Osteocyte (in vitro differentiated cells): ENCODE measurements around the gene STXBP5L. TPM values are rescaled to one million over a fixed set of nuclear protein-coding genes. Genes with fewer than 3 reads are reported as not detected.

Experiments
- DNase-seq: peaks from one replicate; pipeline ENCODE4 v3.0.0; 2021; ENCODE audit warnings: mixed read lengths; ENCODE audit not compliant: unreplicated experiment; ENCODE audit errors: extremely low spot score
- H3K27ac Mint-ChIP-seq: one replicate; pipeline ENCODE4 v1.8.0; 2021; ENCODE audit warnings: mild to moderate bottlenecking, mixed read lengths; ENCODE audit not compliant: unreplicated experiment
- H3K27me3 Mint-ChIP-seq: one replicate; pipeline ENCODE4 v1.8.0; 2021; ENCODE audit warnings: mixed read lengths; ENCODE audit not compliant: unreplicated experiment
- H3K36me3 Mint-ChIP-seq: one replicate; pipeline ENCODE4 v1.8.0; 2021; ENCODE audit warnings: mixed read lengths; ENCODE audit not compliant: unreplicated experiment
- H3K4me1 Mint-ChIP-seq: one replicate; pipeline ENCODE4 v1.8.0; 2021; ENCODE audit warnings: mixed read lengths; ENCODE audit not compliant: unreplicated experiment
- H3K4me3 Mint-ChIP-seq: one replicate; pipeline ENCODE4 v1.8.0; 2021; ENCODE audit warnings: mild to moderate bottlenecking, moderate library complexity, mixed read lengths; ENCODE audit not compliant: unreplicated experiment
- H3K9me3 Mint-ChIP-seq: one replicate; pipeline ENCODE4 v1.8.0; 2021; ENCODE audit warnings: mixed read lengths; ENCODE audit not compliant: unreplicated experiment
- CTCF ChIP-seq: fragments of 200-600 bp; sonication (generic); IDR thresholded peaks from 2 replicates; pipeline ENCODE4 v1.5.0; 2021; ENCODE audit warnings: antibody characterized with exemption, mild to moderate bottlenecking, moderate library complexity
- microRNA-seq: library from miRNA; unstranded; fragments of <30 nt; microRNA quantifications from one replicate; pipeline ENCODE4 v1.1.0, GENCODE V29; 2020; ENCODE audit not compliant: unreplicated experiment
- total RNA-seq: library from RNA; stranded (reverse); gene quantifications from 2 replicates; pipeline ENCODE4 v1.2.1, GENCODE V29; 2021

Gene STXBP5L
- total RNA-seq, 1 donor from 2014 or later, result not detected

- Mint-ChIP-seq H3K4me3 (no peak overlapping the region), H3K36me3 (peaks cover 2% of the 10 kb centered on the region), H3K4me1 (no peaks in the 10 kb centered on the region), H3K27ac (no peak overlapping the region), H3K27me3 (no peaks in the 10 kb centered on the region), H3K9me3 (no peaks in the 10 kb centered on the region)
- no peak for TF ChIP-seq CTCF
- no peak for DNase-seq
Measured at GRCh38 chr3:121462565-121462964, 554.6 kb downstream of the STXBP5L start.

DNA sequence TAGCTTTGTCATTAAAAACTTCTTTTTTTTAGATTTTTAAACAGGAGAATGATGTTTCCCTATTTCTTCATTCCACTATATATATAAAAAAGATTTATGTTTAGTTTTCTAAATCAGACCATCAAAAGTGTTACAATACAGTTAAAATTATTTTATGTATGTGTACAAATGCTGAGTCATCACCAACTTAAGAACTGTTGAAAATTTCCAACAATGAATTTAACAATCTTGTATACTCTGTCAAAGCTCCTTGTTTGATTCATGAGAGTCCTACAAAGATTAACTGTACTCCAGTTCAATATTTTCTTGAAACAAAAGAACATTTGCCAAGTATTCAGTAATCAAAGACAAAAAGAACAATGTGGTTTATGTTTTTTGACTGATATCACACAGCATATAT is 555.7 kb downstream of the STXBP5L start:
- Mint-ChIP-seq H3K4me3 (no peak overlapping the region), H3K36me3 (peaks cover 2% of the 10 kb centered on the region), H3K27me3 (no peaks in the 10 kb centered on the region), H3K4me1 (no peaks in the 10 kb centered on the region), H3K27ac (no peak overlapping the region), H3K9me3 (no peaks in the 10 kb centered on the region)
- no peak for TF ChIP-seq CTCF
- no peak for DNase-seq

- no peak for TF ChIP-seq CTCF
- Mint-ChIP-seq H3K36me3 (no peaks in the 10 kb centered on the region), H3K27ac (no peak overlapping the region), H3K4me1 (no peaks in the 10 kb centered on the region), H3K9me3 (no peaks in the 10 kb centered on the region), H3K4me3 (no peak overlapping the region), H3K27me3 (no peaks in the 10 kb centered on the region)
- no peak for DNase-seq
Measured at GRCh38 chr3:121467085-121467484, 559.1 kb downstream of the STXBP5L start.

DNA sequence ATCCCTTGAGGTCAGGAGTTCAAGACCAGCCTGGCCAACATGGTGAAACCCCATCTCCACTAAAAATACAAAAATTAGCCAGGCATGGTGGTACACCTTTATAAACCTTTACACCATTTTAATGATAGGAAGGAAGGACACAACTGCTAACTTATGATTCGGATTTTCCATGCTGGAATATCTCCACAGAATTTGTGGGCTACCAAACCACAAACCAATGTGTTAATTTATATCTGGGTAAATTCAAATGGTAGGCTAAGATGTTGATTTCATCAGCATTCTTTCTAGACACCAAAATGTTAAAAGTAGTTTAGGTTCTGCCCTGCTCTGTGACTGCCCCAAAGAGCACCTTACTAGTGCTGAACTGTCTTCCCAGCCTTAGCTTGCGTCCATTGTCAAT is 565.0 kb downstream of the STXBP5L start:
- H3K4me3 Mint-ChIP-seq, result no peak overlapping the region
- DNase-seq, result no peak
- H3K27me3 Mint-ChIP-seq, result no peaks in the 10 kb centered on the region
- no peak for TF ChIP-seq CTCF
- H3K9me3 Mint-ChIP-seq, result no peaks in the 10 kb centered on the region
- H3K36me3 Mint-ChIP-seq, result peaks cover 2% of the 10 kb centered on the region
- peaks cover 11% of the 10 kb centered on the region for H3K4me1 Mint-ChIP-seq
- no peak overlapping the region for H3K27ac Mint-ChIP-seq

Small RNAs within 50 kb of the gene (microRNA-seq; reads per million reads assigned to microRNA genes)
- gene MIR5682, result not detected

Other genes starting within 250 kb of the STXBP5L start
- 0.27 and 0.44 TPM in 2 replicates for gene HGD, start 226.0 kb upstream of the STXBP5L start, total RNA-seq
- gene RABL3, start 165.7 kb upstream of the STXBP5L start, total RNA-seq, result 17.4 and 22.2 TPM in 2 replicates
- 17.2 and 19.3 TPM in 2 replicates for gene GTF2E1, start 165.5 kb upstream of the STXBP5L start, total RNA-seq